ENCODE results near the gene NANS.
A peak's percentile ranks its signal among the peaks of the same experiment; 100 is the strongest.

The NANS gene

DNA sequence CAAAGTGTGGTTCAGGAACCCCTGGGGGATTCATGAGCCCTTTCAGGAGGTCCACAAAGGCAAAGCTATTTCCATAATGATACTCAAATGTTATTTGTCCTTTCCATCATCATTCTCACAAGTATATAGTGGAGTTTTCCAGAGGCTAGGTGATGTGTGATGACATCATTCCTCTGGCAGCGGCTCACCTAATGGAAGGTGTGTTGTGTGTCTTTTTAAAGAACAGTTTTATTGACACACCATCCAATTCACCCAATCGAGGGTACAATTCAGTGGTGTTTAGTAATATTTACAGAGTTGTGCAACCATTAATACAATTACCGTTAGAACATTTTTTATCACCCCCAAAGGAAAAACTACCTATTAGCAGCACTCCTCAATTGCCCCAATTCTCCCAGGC, 9.7 kb downstream of the NANS start:
- TF ChIP-seq, protein P1, sequence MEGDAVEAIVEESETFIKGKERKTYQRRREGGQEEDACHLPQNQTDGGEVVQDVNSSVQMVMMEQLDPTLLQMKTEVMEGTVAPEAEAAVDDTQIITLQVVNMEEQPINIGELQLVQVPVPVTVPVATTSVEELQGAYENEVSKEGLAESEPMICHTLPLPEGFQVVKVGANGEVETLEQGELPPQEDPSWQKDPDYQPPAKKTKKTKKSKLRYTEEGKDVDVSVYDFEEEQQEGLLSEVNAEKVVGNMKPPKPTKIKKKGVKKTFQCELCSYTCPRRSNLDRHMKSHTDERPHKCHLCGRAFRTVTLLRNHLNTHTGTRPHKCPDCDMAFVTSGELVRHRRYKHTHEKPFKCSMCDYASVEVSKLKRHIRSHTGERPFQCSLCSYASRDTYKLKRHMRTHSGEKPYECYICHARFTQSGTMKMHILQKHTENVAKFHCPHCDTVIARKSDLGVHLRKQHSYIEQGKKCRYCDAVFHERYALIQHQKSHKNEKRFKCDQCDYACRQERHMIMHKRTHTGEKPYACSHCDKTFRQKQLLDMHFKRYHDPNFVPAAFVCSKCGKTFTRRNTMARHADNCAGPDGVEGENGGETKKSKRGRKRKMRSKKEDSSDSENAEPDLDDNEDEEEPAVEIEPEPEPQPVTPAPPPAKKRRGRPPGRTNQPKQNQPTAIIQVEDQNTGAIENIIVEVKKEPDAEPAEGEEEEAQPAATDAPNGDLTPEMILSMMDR (IDR thresholded peaks at IDR 0.05), result no peak
- no peaks in the 10 kb centered on the region for H3K27me3 Mint-ChIP-seq (ENCODE audit: low read depth, poor library complexity)
- no peak overlapping the region for H3K4me3 Mint-ChIP-seq
- H3K4me1 Mint-ChIP-seq, result no peaks in the 10 kb centered on the region
- no peak overlapping the region for H3K27ac Mint-ChIP-seq
- H3K9me3 Mint-ChIP-seq, result no peaks in the 10 kb centered on the region
- H3K36me3 Mint-ChIP-seq (ENCODE audit: low read depth), result peaks cover 43% of the 10 kb centered on the region
- no peak for DNase-seq

DNA sequence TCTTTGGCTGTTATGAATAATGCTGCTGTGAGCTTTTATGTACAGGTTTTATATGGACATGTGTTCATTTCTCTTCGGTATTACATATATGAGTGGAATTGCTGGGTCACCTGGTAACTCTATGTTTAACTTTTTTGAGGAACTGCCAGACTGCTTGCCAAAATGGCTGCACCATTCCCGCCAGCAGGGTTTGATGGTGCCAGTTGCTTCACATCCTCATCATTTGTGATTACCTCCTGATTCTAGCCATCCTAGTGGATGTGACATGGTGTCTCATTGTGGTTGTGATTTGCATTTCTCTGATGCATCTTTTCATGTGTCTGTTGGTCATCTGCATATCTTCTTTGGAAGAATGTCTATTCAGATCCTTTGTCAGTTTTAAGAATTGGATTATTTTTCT, 10.7 kb downstream of the NANS start:
- H3K4me3 Mint-ChIP-seq, result no peak overlapping the region
- no peaks in the 10 kb centered on the region for H3K9me3 Mint-ChIP-seq
- TF ChIP-seq, protein P1 (IDR thresholded peaks at IDR 0.05), result no peak
- H3K36me3 Mint-ChIP-seq (ENCODE audit: low read depth), result peaks cover 38% of the 10 kb centered on the region
- H3K27me3 Mint-ChIP-seq (ENCODE audit: low read depth, poor library complexity), result no peaks in the 10 kb centered on the region
- no peaks in the 10 kb centered on the region for H3K4me1 Mint-ChIP-seq
- no peak for DNase-seq
- H3K27ac Mint-ChIP-seq, result no peak overlapping the region

DNA sequence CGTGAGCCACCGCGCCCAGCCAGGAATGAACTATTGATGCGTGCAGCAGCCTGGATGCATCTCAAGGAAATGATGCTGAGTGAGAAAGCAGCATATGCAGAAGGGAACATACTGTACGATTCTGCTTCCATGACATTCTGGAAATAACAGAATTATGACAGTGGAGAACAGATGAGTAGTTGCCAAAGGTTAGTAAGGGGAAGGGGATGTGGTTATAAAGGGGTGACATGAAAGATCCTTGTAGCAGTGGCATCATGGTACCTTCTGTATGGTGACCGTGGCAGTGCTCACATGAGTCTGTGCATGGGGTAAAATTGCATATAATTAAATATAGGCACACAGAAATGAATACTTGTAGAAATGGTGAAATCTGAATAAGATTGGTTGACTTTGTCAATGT, 13.0 kb downstream of the NANS start:
- Mint-ChIP-seq H3K9me3 (no peaks in the 10 kb centered on the region), H3K36me3 (ENCODE audit: low read depth) (peaks cover 20% of the 10 kb centered on the region), H3K4me3 (no peak overlapping the region), H3K27me3 (ENCODE audit: low read depth, poor library complexity) (no peaks in the 10 kb centered on the region), H3K27ac (no peak overlapping the region), H3K4me1 (peaks cover 6% of the 10 kb centered on the region)
- no peak for DNase-seq
- TF ChIP-seq, protein P1 (IDR thresholded peaks at IDR 0.05), result no peak

DNA sequence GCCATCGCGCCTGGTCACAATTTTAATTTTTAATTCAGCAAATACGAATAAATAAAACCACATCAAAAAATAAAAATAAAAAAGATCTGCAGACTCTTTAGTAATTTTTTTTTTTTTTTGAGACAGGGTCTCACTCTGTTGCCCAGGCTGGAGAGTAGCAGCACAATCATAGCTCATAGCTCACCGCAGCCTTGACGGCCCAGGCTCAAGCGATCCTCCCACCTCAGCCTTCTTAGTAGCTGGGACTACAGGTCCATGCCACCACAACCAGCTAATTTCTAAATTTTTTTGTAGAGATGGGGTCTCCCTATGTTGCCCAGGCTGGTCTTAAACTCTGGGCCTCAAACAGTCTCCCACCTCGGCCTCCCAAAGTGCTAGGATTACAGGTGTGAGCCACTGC, 14.2 kb downstream of the NANS start:
- no peaks in the 10 kb centered on the region for H3K27me3 Mint-ChIP-seq (ENCODE audit: low read depth, poor library complexity)
- no peak overlapping the region for H3K27ac Mint-ChIP-seq
- peaks cover 12% of the 10 kb centered on the region for H3K4me1 Mint-ChIP-seq
- H3K9me3 Mint-ChIP-seq, result no peaks in the 10 kb centered on the region
- TF ChIP-seq, protein P1 (IDR thresholded peaks at IDR 0.05), result no peak
- H3K36me3 Mint-ChIP-seq (ENCODE audit: low read depth), result peaks cover 12% of the 10 kb centered on the region
- no peak for DNase-seq
- no peak overlapping the region for H3K4me3 Mint-ChIP-seq

DNA sequence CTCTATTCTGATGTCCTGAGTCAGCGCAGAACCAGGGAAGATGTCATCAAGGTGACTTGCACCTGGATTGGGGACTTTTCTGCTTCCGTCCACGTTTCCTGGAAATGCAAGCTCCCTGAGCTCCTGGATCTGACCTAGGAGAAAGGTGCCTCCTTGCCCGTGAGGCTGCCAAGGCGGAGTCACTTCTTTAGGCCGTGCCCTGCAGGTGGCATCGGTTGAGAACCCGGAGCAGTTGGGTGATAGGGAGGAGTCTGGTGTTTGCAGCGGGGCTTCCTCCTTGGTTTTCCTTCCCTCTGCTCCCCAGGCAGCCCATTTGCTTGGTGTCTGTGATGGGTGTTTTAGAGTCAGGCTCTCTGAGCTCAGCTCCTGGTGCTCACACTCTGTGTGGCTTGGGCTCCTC, 15.2 kb downstream of the NANS start:
- TF ChIP-seq, protein P1 (IDR thresholded peaks at IDR 0.05), result no peak
- peaks cover 1% of the 10 kb centered on the region for H3K36me3 Mint-ChIP-seq (ENCODE audit: low read depth)
- no peaks in the 10 kb centered on the region for H3K27me3 Mint-ChIP-seq (ENCODE audit: low read depth, poor library complexity)
- no peak for DNase-seq
- H3K4me1 Mint-ChIP-seq, result peaks cover 14% of the 10 kb centered on the region
- no peak overlapping the region for H3K4me3 Mint-ChIP-seq
- H3K27ac Mint-ChIP-seq, result no peak overlapping the region
- H3K9me3 Mint-ChIP-seq, result no peaks in the 10 kb centered on the region

DNA sequence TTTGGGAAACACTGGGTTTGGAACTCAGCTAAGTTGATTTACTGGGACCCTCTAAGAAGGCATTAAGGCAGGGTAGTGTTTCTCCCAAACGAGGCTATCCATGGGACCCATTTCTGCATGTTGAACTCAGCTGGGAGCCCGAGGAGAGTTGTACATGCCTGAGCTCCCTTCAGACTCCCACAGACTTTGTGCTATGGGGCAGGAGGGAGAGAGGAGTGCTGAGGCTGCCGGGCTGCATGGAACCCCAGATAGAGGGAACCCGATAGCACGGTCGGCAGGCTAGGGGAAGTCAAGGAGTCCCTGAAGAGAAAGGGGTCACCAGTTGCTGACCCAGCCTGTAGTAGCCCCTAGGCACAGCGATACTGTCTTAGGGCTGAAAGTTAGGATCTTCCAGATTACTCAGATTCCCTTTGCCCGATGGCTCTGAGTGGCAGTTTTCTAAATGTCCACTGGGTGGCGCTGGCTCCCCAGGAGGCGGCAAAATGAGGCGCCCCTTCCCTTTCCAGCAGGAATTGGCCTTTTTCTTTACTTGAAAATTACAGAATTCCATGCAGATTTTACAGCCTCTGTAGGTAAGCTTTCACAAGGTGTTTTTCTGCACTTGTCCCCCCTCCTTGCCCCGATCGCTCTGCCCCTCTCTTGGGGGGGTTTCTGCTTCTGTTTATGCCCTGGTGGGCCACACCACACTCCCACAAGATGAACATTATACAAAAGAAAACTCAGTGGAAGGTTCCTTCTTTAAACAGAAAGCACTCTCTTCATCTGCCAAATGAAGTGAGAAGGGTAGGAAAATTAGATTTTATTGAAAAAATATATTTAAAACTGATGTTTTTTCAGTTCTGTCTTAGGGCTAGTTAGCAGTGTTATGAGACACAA, 17.8 kb downstream of the NANS start:
- H3K4me1 Mint-ChIP-seq, result peaks cover 14% of the 10 kb centered on the region
- TF ChIP-seq, protein P1 (IDR thresholded peaks at IDR 0.05), result peak; percentile 99
- no peaks in the 10 kb centered on the region for H3K27me3 Mint-ChIP-seq (ENCODE audit: low read depth, poor library complexity)
- H3K9me3 Mint-ChIP-seq, result no peaks in the 10 kb centered on the region
- no peak overlapping the region for H3K4me3 Mint-ChIP-seq
- no peak overlapping the region for H3K27ac Mint-ChIP-seq
- H3K36me3 Mint-ChIP-seq (ENCODE audit: low read depth), result peaks cover 12% of the 10 kb centered on the region
- DNase-seq, result peak; percentile 83

Measured in nephron progenitor cell (in vitro differentiated cells).